ENCODE measurements around the gene PHETA2. TPM values are rescaled to one million over a fixed set of nuclear protein-coding genes. Genes with fewer than 3 reads are reported as not detected.

PHETA2 gene
- total RNA-seq, 4 donors from 2014 or later, result 16.8 to 39.7 (median 18.7) TPM

- no peak overlapping the region for H3K4me3 ChIP-seq
- no peaks in the 10 kb centered on the region for H3K27me3 ChIP-seq
- peaks cover 0 to 9% of the 10 kb centered on the region in 2 donors for H3K9me3 ChIP-seq
- no peak overlapping the region for H3K27ac ChIP-seq
- no peaks in the 10 kb centered on the region for H3K36me3 ChIP-seq
- TF ChIP-seq POLR2A (IDR thresholded peaks at IDR 0.05), result no peak
- TF ChIP-seq, protein P1, sequence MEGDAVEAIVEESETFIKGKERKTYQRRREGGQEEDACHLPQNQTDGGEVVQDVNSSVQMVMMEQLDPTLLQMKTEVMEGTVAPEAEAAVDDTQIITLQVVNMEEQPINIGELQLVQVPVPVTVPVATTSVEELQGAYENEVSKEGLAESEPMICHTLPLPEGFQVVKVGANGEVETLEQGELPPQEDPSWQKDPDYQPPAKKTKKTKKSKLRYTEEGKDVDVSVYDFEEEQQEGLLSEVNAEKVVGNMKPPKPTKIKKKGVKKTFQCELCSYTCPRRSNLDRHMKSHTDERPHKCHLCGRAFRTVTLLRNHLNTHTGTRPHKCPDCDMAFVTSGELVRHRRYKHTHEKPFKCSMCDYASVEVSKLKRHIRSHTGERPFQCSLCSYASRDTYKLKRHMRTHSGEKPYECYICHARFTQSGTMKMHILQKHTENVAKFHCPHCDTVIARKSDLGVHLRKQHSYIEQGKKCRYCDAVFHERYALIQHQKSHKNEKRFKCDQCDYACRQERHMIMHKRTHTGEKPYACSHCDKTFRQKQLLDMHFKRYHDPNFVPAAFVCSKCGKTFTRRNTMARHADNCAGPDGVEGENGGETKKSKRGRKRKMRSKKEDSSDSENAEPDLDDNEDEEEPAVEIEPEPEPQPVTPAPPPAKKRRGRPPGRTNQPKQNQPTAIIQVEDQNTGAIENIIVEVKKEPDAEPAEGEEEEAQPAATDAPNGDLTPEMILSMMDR (IDR thresholded peaks at IDR 0.05), result no peak
- DNase-seq, result no peak
- intact Hi-C loops (cut with DNase I; ENCODE audit: low total_unique reads), result no loop called here
- no peaks in the 10 kb centered on the region for H3K4me1 ChIP-seq
Measured at GRCh38 chr22:42039271-42039670, 34.8 kb upstream of the PHETA2 start.

DNA sequence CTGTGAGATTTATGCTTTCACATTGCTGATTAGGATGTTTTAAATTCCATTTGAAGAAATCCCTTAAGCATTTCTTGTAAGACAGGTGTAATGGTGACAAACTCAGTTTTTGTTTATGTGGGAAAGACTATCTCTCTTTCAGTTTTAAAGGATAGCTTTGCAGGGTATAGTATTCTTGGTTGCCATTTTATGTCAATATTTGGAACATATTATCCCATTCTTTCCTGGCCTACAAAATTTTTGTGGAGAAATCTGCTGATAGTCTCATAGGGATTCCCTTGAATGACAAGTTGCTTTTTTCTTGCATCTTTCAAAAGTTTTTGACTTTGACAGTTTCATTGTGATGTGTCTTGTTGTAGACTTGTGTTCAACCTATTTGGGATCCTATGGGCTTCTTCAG, 32.3 kb upstream of the PHETA2 start:
- no peak overlapping the region for H3K27ac ChIP-seq
- no peak for DNase-seq
- H3K36me3 ChIP-seq, result no peaks in the 10 kb centered on the region
- no peak overlapping the region for H3K4me3 ChIP-seq
- TF ChIP-seq, protein P1 (IDR thresholded peaks at IDR 0.05), result no peak
- TF ChIP-seq POLR2A (IDR thresholded peaks at IDR 0.05), result no peak
- H3K9me3 ChIP-seq, result peaks cover 0 to 9% of the 10 kb centered on the region in 2 donors
- intact Hi-C loops (cut with DNase I; ENCODE audit: low total_unique reads), result no loop called here
- H3K4me1 ChIP-seq, result no peaks in the 10 kb centered on the region
- no peaks in the 10 kb centered on the region for H3K27me3 ChIP-seq

GRCh38 chr22:42050641-42051180, 23.3 kb upstream of the PHETA2 start:
- no peak overlapping the region for H3K27ac ChIP-seq
- no peaks in the 10 kb centered on the region for H3K27me3 ChIP-seq
- H3K9me3 ChIP-seq, result no peaks in the 10 kb centered on the region
- intact Hi-C loops (cut with DNase I; ENCODE audit: low total_unique reads), result no loop called here
- DNase-seq, result no peak
- H3K4me3 ChIP-seq, result no peak overlapping the region
- H3K36me3 ChIP-seq, result no peaks in the 10 kb centered on the region
- no peak for TF ChIP-seq POLR2A (IDR thresholded peaks at IDR 0.05)
- TF ChIP-seq, protein P1 (IDR thresholded peaks at IDR 0.05), result no peak
- no peaks in the 10 kb centered on the region for H3K4me1 ChIP-seq

DNA sequence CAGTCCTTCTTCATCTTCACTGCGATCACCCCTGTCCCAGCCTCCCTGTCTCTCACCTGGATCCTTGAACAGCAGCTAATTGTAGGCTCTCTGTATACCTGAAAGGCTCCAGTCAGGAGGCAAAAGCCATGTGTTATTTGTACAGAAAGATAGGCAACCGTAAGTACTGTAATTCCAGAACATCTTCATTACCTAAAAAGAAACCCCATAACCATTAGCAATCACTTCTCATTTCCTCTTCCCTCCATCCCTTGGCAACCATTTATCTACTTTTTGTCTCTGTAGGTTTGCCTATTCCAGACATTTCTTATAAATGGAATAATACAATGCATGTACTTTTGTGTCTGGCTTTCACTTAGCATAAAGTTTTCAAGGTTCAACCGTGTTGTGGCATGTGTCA, 21.3 kb upstream of the PHETA2 start:
- DNase-seq, result no peak
- intact Hi-C loops (cut with DNase I; ENCODE audit: low total_unique reads), result no loop called here

GRCh38 chr22:42056757-42057511, 17.1 kb upstream of the PHETA2 start:
- Histone ChIP-seq H3K4me3 (no peak overlapping the region), H3K36me3 (no peaks in the 10 kb centered on the region), H3K27ac (no peak overlapping the region), H3K4me1 (no peaks in the 10 kb centered on the region), H3K9me3 (peaks cover 0 to 8% of the 10 kb centered on the region in 2 donors), H3K27me3 (no peaks in the 10 kb centered on the region)
- no peak for DNase-seq
- intact Hi-C loops (cut with DNase I; ENCODE audit: low total_unique reads), result no loop called here
- TF ChIP-seq, protein P1 (IDR thresholded peaks at IDR 0.05), result no peak
- TF ChIP-seq POLR2A (IDR thresholded peaks at IDR 0.05), result no peak

More for the DNA sequence above, 21.3 kb upstream of the PHETA2 start:
- Histone ChIP-seq H3K36me3 (no peaks in the 10 kb centered on the region), H3K27me3 (no peaks in the 10 kb centered on the region), H3K4me3 (no peak overlapping the region), H3K27ac (no peak overlapping the region), H3K9me3 (peaks cover 0 to 8% of the 10 kb centered on the region in 2 donors), H3K4me1 (no peaks in the 10 kb centered on the region)
- TF ChIP-seq, protein P1 (IDR thresholded peaks at IDR 0.05), result no peak
- no peak for TF ChIP-seq POLR2A (IDR thresholded peaks at IDR 0.05)
